Neuron (in vitro differentiated cells): ENCODE data around the gene LEF1.
A peak's percentile ranks its signal among the peaks of the same experiment; 100 is the strongest.

Experiments
- H2AFZ ChIP-seq: one replicate; pipeline ENCODE4 v1.6.1; 2013; ENCODE audit warnings: low read depth, mild to moderate bottlenecking, inconsistent platforms, low read length, moderate library complexity
- H3K27me3 ChIP-seq: one replicate; pipeline ENCODE4 v1.6.1; 2013; ENCODE audit warnings: low read length; ENCODE audit not compliant: insufficient read depth
- H3K36me3 ChIP-seq: one replicate; pipeline ENCODE4 v1.6.1; 2013; ENCODE audit warnings: low read length; ENCODE audit not compliant: insufficient read depth
- H3K4me1 ChIP-seq: one replicate; pipeline ENCODE4 v1.6.1; 2013; ENCODE audit warnings: low read length; ENCODE audit not compliant: insufficient read depth
- H3K4me3 ChIP-seq: 2 replicates; pipeline ENCODE4 v1.5.1; 2013; ENCODE audit warnings: mild to moderate bottlenecking, low read length, moderate library complexity
- H3K9me3 ChIP-seq: one replicate; pipeline ENCODE4 v1.6.1; 2013; ENCODE audit warnings: low read length

LEF1 gene

DNA sequence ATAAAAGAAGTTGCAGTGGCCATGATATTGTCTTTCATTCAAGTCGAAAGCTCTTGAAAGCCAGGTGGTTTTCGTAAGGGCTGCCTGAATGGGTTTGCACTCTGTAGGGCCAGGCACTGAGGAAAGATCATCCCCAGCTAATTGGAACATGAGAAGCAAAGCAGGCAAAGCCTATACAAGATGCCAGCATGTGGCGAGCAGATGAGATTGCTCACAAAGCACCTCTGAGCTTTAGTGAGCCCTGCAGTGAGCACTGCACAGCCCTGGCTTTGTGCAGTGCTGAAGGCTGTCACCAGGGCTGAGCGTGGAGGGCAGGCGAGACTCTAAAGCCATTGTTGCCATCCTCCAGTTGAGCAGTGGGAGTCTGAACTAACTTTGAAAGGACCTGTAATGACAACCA is 125.2 kb downstream of the LEF1 start:
- Histone ChIP-seq H3K4me1 (peaks cover 14% of the 10 kb centered on the region), H3K4me3 (peak overlapping the region; percentile 11), H3K36me3 (peaks cover 4% of the 10 kb centered on the region), H2AFZ (peak overlapping the region; percentile 2), H3K9me3 (no peaks in the 10 kb centered on the region), H3K27me3 (no peaks in the 10 kb centered on the region)

DNA sequence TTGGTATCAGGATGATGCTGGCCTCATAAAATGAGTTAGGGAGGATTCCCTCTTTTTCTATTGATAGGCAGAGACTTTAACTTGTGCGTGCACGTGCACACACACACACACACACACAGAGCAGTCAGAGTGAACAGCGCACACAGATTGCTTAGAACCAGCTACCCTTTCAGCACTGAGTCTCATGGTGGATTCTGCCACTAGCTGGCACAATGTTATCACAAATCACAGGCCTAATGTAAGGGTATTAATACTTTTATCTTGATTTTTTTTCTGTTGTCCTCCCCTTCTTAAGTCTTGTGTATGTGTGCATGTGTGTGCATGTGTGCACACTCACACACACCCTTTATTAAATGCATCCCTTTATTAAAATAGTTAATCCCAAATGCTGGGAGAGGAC is 125.8 kb downstream of the LEF1 start:
- no peaks in the 10 kb centered on the region for H3K27me3 ChIP-seq
- no peaks in the 10 kb centered on the region for H3K9me3 ChIP-seq
- peaks cover 14% of the 10 kb centered on the region for H3K4me1 ChIP-seq
- no peak overlapping the region for H3K4me3 ChIP-seq
- H2AFZ ChIP-seq, result peak overlapping the region; percentile 2
- H3K36me3 ChIP-seq, result no peaks in the 10 kb centered on the region

DNA sequence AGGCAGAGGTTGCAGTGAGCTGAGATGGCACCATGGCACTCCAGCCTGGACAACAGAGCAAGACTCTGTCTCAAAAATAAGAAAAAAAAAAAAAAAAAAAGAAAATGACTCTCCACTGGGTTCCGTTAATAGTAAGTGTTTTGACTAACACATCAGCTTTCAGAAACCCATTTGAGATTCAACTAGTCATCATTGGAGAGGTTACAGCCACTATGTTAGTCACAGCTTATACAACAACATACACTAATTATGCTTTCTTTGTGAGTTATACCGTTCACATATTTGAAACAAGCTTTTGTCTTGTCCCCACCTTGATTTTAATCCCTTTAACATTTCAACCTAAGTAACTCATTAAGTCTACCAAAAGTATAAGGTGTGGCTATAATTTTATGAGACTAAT is 130.8 kb downstream of the LEF1 start:
- H3K9me3 ChIP-seq, result no peaks in the 10 kb centered on the region
- H3K36me3 ChIP-seq, result peaks cover 24% of the 10 kb centered on the region
- H2AFZ ChIP-seq, result no peak overlapping the region
- peaks cover 2% of the 10 kb centered on the region for H3K4me1 ChIP-seq
- no peaks in the 10 kb centered on the region for H3K27me3 ChIP-seq
- H3K4me3 ChIP-seq, result no peak overlapping the region

DNA sequence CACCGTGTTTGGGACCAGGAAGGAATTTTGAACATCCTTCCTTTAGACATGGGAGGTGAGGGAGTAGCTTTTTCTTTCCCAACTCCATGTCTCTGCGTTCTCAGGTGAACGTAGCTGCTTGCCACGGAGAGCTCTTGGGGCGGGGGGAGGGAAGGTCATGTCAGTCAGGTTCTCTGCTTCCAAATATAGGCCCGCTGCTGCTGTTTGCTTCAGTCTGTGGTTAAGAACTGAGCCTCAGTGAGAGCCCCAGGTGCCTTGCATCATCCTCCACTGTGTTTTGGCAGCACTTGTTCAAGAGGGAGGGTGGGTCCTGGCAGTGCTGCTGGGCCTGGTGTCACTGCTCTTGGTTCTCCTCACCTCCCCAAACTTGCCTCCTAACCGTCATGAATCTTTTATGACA is 132.5 kb downstream of the LEF1 start:
- H3K9me3 ChIP-seq, result no peaks in the 10 kb centered on the region
- no peaks in the 10 kb centered on the region for H3K4me1 ChIP-seq
- H3K27me3 ChIP-seq, result no peaks in the 10 kb centered on the region
- H3K36me3 ChIP-seq, result peaks cover 26% of the 10 kb centered on the region
- no peak overlapping the region for H2AFZ ChIP-seq
- no peak overlapping the region for H3K4me3 ChIP-seq

DNA sequence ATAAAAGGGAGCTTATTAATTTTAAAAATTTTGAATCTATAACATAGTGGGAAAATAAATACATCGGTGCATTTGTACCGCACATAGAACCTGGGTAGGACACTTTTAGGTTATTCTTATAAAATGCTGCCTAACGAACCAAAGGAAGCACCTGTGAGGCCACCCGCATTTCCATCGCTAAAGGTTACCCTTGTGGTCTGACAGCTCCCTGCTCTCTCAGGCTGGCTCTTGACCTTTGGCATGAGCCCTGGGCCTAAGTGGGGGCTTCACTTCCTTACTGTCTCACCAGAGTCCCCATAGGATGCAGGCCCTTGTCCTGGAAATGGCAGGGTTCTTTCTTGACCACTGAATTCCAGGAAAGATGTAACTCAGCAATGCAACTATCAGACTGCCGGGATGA is 133.0 kb downstream of the LEF1 start:
- Histone ChIP-seq H3K4me3 (no peak overlapping the region), H3K9me3 (no peaks in the 10 kb centered on the region), H3K4me1 (no peaks in the 10 kb centered on the region), H3K36me3 (peaks cover 27% of the 10 kb centered on the region), H2AFZ (no peak overlapping the region), H3K27me3 (no peaks in the 10 kb centered on the region)

DNA sequence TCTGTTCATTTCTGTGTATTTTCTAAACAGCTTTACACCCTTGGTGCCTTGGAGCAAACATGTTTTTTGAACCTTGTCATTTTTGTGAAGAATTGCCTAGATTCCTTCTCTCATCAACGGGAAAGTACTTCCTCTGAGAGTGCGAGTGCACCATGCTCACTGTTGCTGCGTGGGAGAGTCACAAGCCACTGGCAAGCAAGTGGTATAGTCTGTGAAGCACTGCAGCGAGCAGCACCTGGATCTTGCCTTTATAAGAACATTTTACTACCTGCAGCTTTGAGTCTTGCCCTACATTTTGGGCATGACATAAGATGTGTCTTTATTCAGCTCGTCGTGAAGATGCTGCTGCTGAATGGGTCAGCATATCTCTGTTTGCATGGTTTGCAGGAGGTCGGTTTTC is 134.2 kb downstream of the LEF1 start:
- no peaks in the 10 kb centered on the region for H3K27me3 ChIP-seq
- H2AFZ ChIP-seq, result no peak overlapping the region
- H3K4me1 ChIP-seq, result no peaks in the 10 kb centered on the region
- no peak overlapping the region for H3K4me3 ChIP-seq
- no peaks in the 10 kb centered on the region for H3K9me3 ChIP-seq
- H3K36me3 ChIP-seq, result peaks cover 27% of the 10 kb centered on the region

DNA sequence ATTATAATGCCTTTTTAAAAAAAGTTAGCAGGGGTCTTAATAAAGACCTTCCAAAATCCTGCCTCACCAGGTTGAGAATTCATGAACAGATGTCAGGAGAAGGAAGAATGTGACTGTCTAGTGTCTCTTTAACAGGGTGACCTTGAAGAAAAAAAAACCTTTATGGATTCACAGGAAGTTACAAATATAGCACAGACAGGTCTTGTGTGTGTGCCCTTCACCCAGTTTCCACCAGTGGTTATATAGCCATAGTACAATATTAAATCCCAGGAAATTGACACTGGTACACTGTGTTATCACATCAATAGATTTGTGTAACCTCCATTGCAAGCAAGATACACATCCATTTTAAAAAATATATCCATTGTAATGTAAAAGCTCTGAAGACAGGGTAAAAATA is 135.4 kb downstream of the LEF1 start:
- Histone ChIP-seq H3K27me3 (no peaks in the 10 kb centered on the region), H2AFZ (no peak overlapping the region), H3K4me3 (no peak overlapping the region), H3K36me3 (peaks cover 36% of the 10 kb centered on the region), H3K4me1 (no peaks in the 10 kb centered on the region), H3K9me3 (no peaks in the 10 kb centered on the region)

DNA sequence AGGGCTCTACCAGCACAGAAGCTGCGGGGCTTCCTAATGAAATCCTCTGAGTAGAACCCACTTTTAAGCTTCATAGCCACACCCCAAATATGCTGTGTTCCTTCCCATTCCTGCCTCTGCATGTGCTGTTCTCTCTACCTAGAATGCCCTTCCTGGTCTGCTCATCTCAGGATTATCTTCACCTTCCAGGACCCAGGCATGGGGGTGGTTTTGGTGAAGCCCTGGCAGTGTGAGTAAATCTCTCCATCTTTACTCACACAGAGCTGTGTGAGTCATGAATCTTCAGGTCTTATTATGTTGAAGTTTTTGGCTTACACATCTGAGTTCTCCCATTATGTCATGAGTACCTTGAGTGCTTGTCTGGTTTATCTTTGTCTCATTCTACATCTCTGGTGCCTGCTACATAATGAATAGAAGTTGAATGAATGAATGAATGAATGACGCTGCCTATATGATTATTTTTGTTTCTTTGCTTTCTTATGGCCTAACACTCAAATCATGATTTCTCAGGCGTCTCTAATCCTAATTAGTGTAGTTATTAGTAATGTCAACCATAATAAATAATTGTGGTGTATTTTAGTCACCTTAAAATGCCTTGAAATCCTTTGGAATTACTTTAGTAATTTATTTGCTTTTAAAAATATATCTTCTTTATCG is 137.2 kb downstream of the LEF1 start:
- H2AFZ ChIP-seq, result no peak overlapping the region
- no peaks in the 10 kb centered on the region for H3K9me3 ChIP-seq
- no peaks in the 10 kb centered on the region for H3K4me1 ChIP-seq
- no peaks in the 10 kb centered on the region for H3K27me3 ChIP-seq
- no peak overlapping the region for H3K4me3 ChIP-seq
- peaks cover 41% of the 10 kb centered on the region for H3K36me3 ChIP-seq

DNA sequence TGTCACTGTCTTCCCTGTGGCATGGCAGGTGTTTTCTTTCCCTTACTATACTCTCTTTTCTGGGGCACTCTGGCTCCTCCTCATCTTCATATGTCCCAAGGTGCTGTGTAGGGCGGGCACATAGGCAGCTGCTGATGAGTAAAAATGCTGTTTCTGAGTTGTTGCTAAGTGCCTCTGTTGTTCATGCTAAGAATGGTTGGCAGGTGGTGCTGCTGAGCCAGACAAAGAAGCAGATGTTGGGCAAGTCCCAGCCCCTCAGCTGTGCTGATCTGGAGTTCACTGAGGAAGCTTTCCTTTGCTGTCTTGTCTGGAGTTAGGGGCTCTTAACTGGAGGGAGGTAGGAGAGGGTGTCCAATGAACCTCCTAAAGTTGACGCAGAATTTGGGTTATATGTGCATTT is 138.4 kb downstream of the LEF1 start:
- Histone ChIP-seq H3K4me3 (no peak overlapping the region), H3K36me3 (peaks cover 34% of the 10 kb centered on the region), H2AFZ (no peak overlapping the region)

DNA sequence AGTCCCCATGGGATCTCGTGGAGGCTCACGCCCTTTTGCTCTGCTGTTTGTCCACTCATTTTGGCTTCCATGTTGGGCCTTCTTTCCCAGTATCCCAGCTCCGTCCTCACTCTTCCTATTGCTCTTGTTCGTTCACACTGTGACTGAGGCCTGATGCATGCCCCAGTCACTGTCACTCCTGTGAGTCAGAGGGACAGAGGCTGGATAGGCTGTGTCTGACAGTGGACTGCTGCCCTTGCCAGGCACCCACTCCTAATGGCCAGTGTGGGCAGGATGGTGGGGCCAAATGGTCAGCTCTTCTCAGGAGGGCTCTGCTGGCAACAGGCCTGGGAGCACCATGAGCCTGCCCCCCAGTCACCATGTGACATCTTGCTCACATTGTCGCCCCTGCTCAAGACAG is 139.0 kb downstream of the LEF1 start:
- H3K9me3 ChIP-seq, result no peaks in the 10 kb centered on the region
- no peak overlapping the region for H2AFZ ChIP-seq
- H3K27me3 ChIP-seq, result no peaks in the 10 kb centered on the region
- no peaks in the 10 kb centered on the region for H3K4me1 ChIP-seq
- no peak overlapping the region for H3K4me3 ChIP-seq
- H3K36me3 ChIP-seq, result peaks cover 38% of the 10 kb centered on the region

More for the DNA sequence above, 138.4 kb downstream of the LEF1 start:
- Histone ChIP-seq H3K27me3 (no peaks in the 10 kb centered on the region), H3K9me3 (no peaks in the 10 kb centered on the region), H3K4me1 (no peaks in the 10 kb centered on the region)

DNA sequence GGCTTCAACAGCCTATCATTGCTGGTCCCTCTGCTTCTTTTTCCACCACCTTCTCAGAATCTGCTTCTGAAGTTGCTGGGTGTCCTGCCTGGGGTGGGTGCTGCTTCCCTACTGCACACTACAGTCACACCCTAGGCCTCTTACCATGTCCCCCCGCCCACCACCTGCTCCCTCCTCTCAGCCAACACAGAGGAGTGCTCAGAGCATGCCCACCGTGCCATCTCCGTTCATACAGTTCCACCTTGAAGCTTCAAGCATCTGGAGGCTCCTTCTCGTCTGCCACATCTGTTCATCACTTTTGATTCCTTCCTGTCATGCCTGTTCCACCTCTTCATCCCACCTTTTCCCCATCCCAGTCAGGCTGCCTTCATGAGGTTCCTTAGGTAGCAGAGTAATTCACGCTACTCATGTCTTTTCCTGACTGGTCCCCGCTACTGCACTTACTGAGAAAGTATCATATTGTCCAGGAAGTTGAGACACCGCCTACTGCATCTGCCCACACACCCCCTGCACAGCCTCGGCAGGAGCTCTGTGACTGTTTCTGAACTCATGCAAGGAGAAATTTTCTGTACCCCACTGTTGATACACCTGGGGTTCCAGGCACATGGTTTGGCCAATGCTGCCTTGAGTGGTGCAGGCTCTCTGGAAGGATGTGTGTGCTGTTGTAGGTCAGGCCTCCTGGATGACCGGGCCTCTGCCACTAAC is 139.6 kb downstream of the LEF1 start:
- H2AFZ ChIP-seq, result no peak overlapping the region
- H3K27me3 ChIP-seq, result no peaks in the 10 kb centered on the region
- H3K36me3 ChIP-seq, result peaks cover 34% of the 10 kb centered on the region
- H3K4me3 ChIP-seq, result no peak overlapping the region
- H3K9me3 ChIP-seq, result no peaks in the 10 kb centered on the region
- no peaks in the 10 kb centered on the region for H3K4me1 ChIP-seq

DNA sequence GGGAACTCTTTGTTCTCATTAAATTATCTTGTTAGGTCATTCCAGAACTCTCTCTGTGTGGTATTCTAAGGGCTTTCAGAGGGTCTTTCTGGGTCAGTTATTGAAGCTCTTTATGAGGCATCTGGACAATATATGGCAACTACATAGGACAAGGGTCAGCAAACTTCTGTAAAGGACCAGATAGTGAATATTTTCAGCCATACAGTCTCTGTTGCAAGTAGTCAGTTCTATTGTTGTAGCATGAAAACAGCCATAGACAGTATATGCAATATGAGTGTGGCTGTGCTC is 143.9 kb downstream of the LEF1 start:
- no peaks in the 10 kb centered on the region for H3K4me1 ChIP-seq
- H2AFZ ChIP-seq, result no peak overlapping the region
- H3K4me3 ChIP-seq, result no peak overlapping the region
- H3K9me3 ChIP-seq, result no peaks in the 10 kb centered on the region
- H3K36me3 ChIP-seq, result peaks cover 41% of the 10 kb centered on the region
- H3K27me3 ChIP-seq, result no peaks in the 10 kb centered on the region

DNA sequence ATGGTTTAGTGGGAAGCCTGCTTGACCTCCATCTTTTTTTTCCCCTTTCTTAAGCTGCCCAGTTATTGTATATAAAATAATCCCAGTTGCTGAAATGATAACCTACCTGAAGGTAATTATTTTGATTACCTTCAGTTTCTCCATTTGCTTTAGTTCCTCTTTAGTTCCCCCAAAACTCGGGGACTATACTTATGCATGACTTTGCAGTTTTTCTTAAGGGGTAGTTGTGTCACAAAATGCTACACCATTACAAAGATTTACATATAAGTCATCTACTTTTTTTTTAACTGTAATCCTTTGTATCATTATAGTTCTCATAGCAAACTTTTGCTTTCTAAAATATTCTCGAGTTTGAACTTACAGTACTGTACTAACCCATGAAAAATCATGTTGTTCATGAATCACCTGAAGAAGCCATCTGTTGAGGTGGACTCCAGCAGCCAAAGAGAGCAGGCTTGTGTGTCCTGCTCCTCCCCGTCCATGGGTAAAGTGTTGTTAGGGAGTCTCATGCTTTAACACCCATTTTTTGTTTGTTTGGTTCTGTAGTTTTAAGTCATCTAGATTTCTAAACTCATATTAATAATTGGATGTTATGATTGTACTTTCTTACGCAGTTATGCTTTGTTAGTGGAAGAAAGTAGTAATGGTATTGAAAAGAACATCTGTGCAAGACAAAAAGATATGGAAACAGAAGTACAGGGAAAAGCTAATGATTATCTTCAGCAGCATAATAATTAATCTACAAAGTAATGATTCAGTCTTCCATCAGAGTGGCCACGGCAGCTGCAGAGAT is 144.5 kb downstream of the LEF1 start:
- Histone ChIP-seq H3K4me3 (no peak overlapping the region), H3K9me3 (no peaks in the 10 kb centered on the region), H3K27me3 (no peaks in the 10 kb centered on the region), H3K36me3 (peaks cover 45% of the 10 kb centered on the region), H2AFZ (no peak overlapping the region), H3K4me1 (no peaks in the 10 kb centered on the region)
